GM12875 (cell line): ENCODE results near the gene ITPRIPL1.
A peak's percentile ranks its signal among the peaks of the same experiment; 100 is the strongest.

ENCODE experiments used
- H3K4me3 ChIP-seq: one replicate; pipeline ENCODE4 v1.5.1; 2011; ENCODE audit warnings: low read depth, low read length, control low read depth
- CTCF ChIP-seq: IDR thresholded peaks from 2 replicates; pipeline ENCODE4 v1.5.1; 2011; ENCODE audit warnings: low read depth, mild to moderate bottlenecking, control low read depth, inconsistent platforms, low read length, moderate library complexity, borderline replicate concordance; ENCODE audit not compliant: insufficient read depth

ITPRIPL1 gene

DNA sequence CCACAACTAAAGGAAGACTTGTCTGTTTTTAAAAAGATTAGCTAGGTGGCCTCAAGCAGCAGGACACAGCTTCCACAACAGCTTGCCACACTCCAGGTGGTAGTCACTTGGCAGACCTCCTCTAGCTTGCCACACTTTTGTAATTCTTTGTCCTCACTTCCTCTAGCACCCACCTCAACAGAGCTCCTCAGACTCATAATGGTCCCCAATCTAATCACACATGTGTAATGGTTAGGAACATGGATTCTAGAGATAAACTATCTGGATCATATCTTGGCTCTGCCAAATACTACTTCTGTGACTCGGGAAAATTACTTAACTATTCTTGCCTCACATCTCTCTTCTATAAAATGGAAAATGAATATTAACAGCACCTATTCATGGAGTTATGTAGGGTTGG, 23.3 kb upstream of the ITPRIPL1 start:
- no peak overlapping the region for H3K4me3 ChIP-seq
- TF ChIP-seq CTCF, result no peak

GRCh38 chr2:96304606-96305005, 20.5 kb upstream of the ITPRIPL1 start:
- H3K4me3 ChIP-seq, result peak overlapping the region; percentile 63
- no peak for TF ChIP-seq CTCF

- H3K4me3 ChIP-seq, result peak within 1 kb of the TSS; percentile 63
Measured at GRCh38 chr2:96305091-96305978, 19.8 kb upstream of the ITPRIPL1 start, which contains the start of gene SNRNP200. Gene SNRNP200 (minus strand): TSS chr2:96305546. CDS start chr2:96305437, 109 bp downstream.

GRCh38 chr2:96305979-96306308, 19.2 kb upstream of the ITPRIPL1 start:
- TF ChIP-seq CTCF, result no peak
- peak overlapping the region; percentile 63 for H3K4me3 ChIP-seq

More at GRCh38 chr2:96305091-96305978, 19.8 kb upstream of the ITPRIPL1 start, which contains the start of gene SNRNP200:
- TF ChIP-seq CTCF, result no peak

GRCh38 chr2:96306370-96306769, 18.7 kb upstream of the ITPRIPL1 start:
- H3K4me3 ChIP-seq, result peak overlapping the region; percentile 63

DNA sequence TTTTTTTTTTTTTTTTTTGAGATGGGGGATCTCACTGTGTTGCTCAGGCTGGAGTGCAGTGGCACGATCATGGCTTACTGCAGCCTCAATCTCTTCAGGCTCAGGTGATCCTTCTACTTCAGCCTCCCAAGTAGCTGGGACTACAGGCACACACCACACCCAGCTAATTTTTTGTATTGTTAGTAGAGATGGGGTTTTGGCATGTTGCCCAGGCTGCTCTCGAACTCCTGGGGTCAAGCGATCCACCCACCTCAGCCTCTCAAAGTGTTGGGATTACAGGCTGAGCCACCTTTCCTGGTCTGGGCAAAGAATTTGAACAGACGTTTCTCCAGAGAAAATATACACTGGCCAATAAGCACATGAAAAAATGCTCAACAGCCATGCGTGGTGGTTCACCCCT, 16.9 kb upstream of the ITPRIPL1 start:
- no peak for TF ChIP-seq CTCF

More at GRCh38 chr2:96306370-96306769, 18.7 kb upstream of the ITPRIPL1 start:
- TF ChIP-seq CTCF, result no peak

DNA sequence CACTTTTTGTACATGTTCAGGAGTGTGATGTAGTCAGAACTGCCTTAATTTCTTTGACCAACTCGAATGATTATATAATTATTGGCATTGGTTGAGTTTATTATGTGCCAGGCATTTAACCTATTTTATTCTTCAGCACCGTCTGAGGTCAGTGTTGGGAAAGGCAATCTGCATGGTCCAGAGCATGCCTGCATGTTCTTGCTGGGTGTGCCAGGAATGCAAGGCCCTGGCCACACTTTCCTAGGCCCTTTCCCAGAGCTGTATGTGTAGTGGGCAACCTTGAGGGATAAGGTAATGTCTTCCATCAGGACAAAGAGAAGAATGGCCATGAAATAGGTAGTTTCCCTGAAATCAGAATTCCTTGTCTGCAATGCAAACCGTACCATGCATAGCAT, 10.1 kb upstream of the ITPRIPL1 start:
- no peak for TF ChIP-seq CTCF
- no peak overlapping the region for H3K4me3 ChIP-seq

More for the DNA sequence above, 16.9 kb upstream of the ITPRIPL1 start:
- no peak overlapping the region for H3K4me3 ChIP-seq
